Transverse colon (tissue), 4 donors: ENCODE data around the gene PDK2. TPM values are rescaled to one million over a fixed set of nuclear protein-coding genes. Genes with fewer than 3 reads are reported as not detected.
A peak's percentile ranks its signal among the peaks of the same experiment; 100 is the strongest.

Source experiments
- DNase-seq: peaks from one replicate; pipeline ENCODE4 v3.0.0-alpha.2; 2019
- H3K27ac ChIP-seq, 4 donors: fragments of 200-600 bp; sonication (generic); 2 replicates each; pipeline ENCODE4 v1.5.1; 2016 to 2018; ENCODE audit warnings: inconsistent platforms in 4 of 4
- H3K27me3 ChIP-seq: fragments of 200-600 bp; sonication (generic); 2 replicates; pipeline ENCODE4 v1.5.1; 2017; ENCODE audit warnings: inconsistent platforms
- H3K36me3 ChIP-seq, 4 donors: fragments of 200-600 bp; sonication (generic); 2 replicates each; pipeline ENCODE4 v1.5.1; 2017 to 2019; ENCODE audit warnings: inconsistent platforms in 4 of 4
- H3K4me1 ChIP-seq, 4 donors: fragments of 200-600 bp; sonication (generic); 2 replicates each; pipeline ENCODE4 v1.5.1; 2017 to 2020; ENCODE audit warnings: inconsistent platforms in 4 of 4
- H3K4me3 ChIP-seq, 4 donors: fragments of 200-600 bp; sonication (generic); 1 replicate in 1 of 4; 2 replicates in 3 of 4; pipeline versions ENCODE4 v1.5.1 to v1.6.1; 2017 to 2019; ENCODE audit warnings: inconsistent platforms in 4 of 4
- H3K9me3 ChIP-seq, 2 donors: fragments of 200-600 bp; sonication (generic); 2 replicates each; pipeline ENCODE4 v1.5.1; 2017 to 2019; ENCODE audit warnings: inconsistent platforms in 2 of 2
- CTCF ChIP-seq, 5 experiments: fragments of 200-600 bp in 3 of 5; fragments of 450-650 bp in 2 of 5; sonication (generic) in 3 of 5; IDR thresholded peaks; 1 replicate in 2 of 5; 2 replicates in 3 of 5; pipeline ENCODE4 v1.5.1; 2016 to 2017; ENCODE audit warnings: antibody characterized with exemption in 5 of 5, inconsistent platforms in 3 of 5, mild to moderate bottlenecking in 2 of 5, moderate library complexity in 1 of 5
- EP300 ChIP-seq: sonication (generic); formaldehyde crosslinking; IDR thresholded peaks from one replicate; pipeline ENCODE4 v1.6.1; 2017; ENCODE audit warnings: antibody characterized with exemption, low read depth
- POLR2A ChIP-seq: fragments of 450-650 bp; IDR thresholded peaks from one replicate; pipeline ENCODE4 v1.6.1; 2016; ENCODE audit warnings: antibody characterized with exemption, mild to moderate bottlenecking, moderate library complexity
- POLR2AphosphoS5 ChIP-seq, 3 donors: sonication (generic); formaldehyde crosslinking; IDR thresholded peaks; one replicate each; pipeline ENCODE4 v1.6.1; 2016; ENCODE audit warnings: antibody characterized with exemption in 3 of 3
- WGBS, 2 donors: methylation state at CpG; one replicate each; pipeline ENCODE4 v1.1.5; 2018; ENCODE audit warnings: low coverage in 1 of 2; 5-methylcytosine and 5-hydroxymethylcytosine counted together
- in situ Hi-C, 4 donors: fragments of 200-750 bp; cut with MboI; loops; one replicate each; pipeline versions ENCODE4 v1.15.0 to v1.15.1; 2017; ENCODE audit warnings: low sequenced_read_pairs in 3 of 4, low pct_ligation_motif_present in 1 of 4, low pct_unique_long_range_greater_than_20kb in 1 of 4
- intact Hi-C: fragments of 100-400 bp; cut with DNase I; formaldehyde crosslinking; loops from one replicate; pipeline ENCODE4 v1.15.1; 2023; ENCODE audit warnings: low total_unique reads
- total RNA-seq, 4 donors: library from RNA; depleted of rRNA; stranded (reverse); fragments of >200 nt; gene quantifications; one replicate each; pipeline ENCODE4 v1.1.0, GENCODE V29; 2016

The PDK2 gene
- total RNA-seq, 4 donors from 2014 or later = 84.6 to 292 (median 136) TPM

DNA sequence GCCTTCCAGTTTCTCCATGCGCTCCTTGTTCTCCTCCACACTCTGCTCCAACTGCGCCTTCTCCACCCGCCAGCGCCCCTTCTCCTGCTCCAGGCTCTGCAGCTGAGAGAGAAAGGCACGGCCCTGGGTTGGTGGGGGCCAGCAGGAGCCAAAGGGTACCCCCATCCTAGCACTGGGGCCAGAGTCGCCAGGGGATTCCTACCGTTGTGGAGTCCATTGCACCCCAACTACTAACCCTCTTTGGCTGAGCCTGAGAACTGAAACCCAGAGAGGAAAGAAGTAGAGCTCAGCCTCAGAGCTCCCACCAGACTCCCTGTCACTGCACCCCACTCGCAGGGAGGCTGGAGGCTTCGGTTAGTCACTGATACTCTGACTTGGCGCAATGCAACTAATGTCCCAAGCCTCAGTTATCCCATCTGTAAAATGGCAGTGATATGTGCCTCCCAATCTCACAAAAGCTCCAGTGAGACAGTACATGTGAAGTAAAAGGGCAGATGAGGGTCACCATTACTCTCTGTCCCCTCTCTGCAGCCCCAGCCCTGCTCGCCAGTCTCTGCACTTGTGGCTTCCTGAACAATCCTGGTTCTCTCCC is 41.0 kb downstream of the PDK2 start:
- in situ Hi-C loops = no loop called here
- no peak for DNase-seq
- 86 to 94% methylated on average over 1 to 11 of the region's 11 CpGs for WGBS, 2 donors
- TF ChIP-seq POLR2A = no peak
- no peak for TF ChIP-seq POLR2AphosphoS5 (IDR thresholded peaks at IDR 0.05)
- no peak for TF ChIP-seq CTCF (IDR thresholded peaks at IDR 0.05)
- TF ChIP-seq EP300 = no peak
- H3K36me3 ChIP-seq = peaks cover 0 to 46% (median 11%) of the 10 kb centered on the region in 4 donors
- no peaks in the 10 kb centered on the region for H3K9me3 ChIP-seq
- H3K4me3 ChIP-seq = no peak overlapping the region
- H3K27me3 ChIP-seq = no peaks in the 10 kb centered on the region
- intact Hi-C loops = no loop called here
- H3K27ac ChIP-seq = no peak overlapping the region
- peaks cover 0 to 21% (median 10%) of the 10 kb centered on the region in 4 donors for H3K4me1 ChIP-seq

DNA sequence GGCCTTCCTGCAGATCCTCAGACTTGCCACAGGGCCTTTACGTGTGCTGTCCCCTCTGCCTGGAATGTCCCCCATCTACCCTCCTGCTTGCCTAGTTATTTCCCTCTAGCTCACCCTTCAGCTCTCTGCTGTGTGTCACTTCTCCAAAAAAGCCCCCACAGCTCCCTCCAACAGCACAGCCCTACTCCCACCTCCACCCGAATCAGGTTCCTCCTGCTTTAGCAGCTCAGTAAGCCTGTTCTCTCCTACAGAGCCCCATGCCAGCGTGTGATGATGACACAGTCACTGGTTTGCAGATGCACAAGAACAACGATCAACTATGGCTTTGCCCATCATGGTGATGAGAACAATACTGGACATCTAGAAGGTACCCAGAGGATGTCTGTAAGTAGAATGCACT is 41.9 kb downstream of the PDK2 start:
- Histone ChIP-seq H3K9me3 (no peaks in the 10 kb centered on the region), H3K4me3 (no peak overlapping the region), H3K27me3 (no peaks in the 10 kb centered on the region), H3K36me3 (peaks cover 0 to 47% (median 11%) of the 10 kb centered on the region in 4 donors), H3K4me1 (peaks cover 0 to 21% (median 10%) of the 10 kb centered on the region in 4 donors), H3K27ac (no peak overlapping the region)
- intact Hi-C loops = no loop called here
- 86% methylated on average over 4 of the region's 4 CpGs; no CpG with 5 or more reads in 1 of the 2 donors for WGBS, 2 donors
- TF ChIP-seq CTCF (IDR thresholded peaks at IDR 0.05) = no peak
- no peak for TF ChIP-seq EP300
- no peak for TF ChIP-seq POLR2A
- no peak for TF ChIP-seq POLR2AphosphoS5 (IDR thresholded peaks at IDR 0.05)
- no peak for DNase-seq
- in situ Hi-C loops = no loop called here

GRCh38 chr17:50139185-50139783 is 44.1 kb downstream of the PDK2 start:
- intact Hi-C loops = no loop called here
- Histone ChIP-seq H3K9me3 (no peaks in the 10 kb centered on the region), H3K4me3 (no peak overlapping the region), H3K36me3 (peaks cover 0 to 47% (median 11%) of the 10 kb centered on the region in 4 donors), H3K27ac (no peak overlapping the region), H3K27me3 (no peaks in the 10 kb centered on the region), H3K4me1 (peaks cover 0 to 10% (median 2%) of the 10 kb centered on the region in 4 donors)
- TF ChIP-seq CTCF (IDR thresholded peaks at IDR 0.05) (no peak), POLR2AphosphoS5 (IDR thresholded peaks at IDR 0.05) (no peak), EP300 (no peak)
- DNase-seq = no peak
- WGBS, 2 donors = 86% methylated on average over 15 of the region's 15 CpGs; no CpG with 5 or more reads in 1 of the 2 donors
- in situ Hi-C loops = no loop called here

DNA sequence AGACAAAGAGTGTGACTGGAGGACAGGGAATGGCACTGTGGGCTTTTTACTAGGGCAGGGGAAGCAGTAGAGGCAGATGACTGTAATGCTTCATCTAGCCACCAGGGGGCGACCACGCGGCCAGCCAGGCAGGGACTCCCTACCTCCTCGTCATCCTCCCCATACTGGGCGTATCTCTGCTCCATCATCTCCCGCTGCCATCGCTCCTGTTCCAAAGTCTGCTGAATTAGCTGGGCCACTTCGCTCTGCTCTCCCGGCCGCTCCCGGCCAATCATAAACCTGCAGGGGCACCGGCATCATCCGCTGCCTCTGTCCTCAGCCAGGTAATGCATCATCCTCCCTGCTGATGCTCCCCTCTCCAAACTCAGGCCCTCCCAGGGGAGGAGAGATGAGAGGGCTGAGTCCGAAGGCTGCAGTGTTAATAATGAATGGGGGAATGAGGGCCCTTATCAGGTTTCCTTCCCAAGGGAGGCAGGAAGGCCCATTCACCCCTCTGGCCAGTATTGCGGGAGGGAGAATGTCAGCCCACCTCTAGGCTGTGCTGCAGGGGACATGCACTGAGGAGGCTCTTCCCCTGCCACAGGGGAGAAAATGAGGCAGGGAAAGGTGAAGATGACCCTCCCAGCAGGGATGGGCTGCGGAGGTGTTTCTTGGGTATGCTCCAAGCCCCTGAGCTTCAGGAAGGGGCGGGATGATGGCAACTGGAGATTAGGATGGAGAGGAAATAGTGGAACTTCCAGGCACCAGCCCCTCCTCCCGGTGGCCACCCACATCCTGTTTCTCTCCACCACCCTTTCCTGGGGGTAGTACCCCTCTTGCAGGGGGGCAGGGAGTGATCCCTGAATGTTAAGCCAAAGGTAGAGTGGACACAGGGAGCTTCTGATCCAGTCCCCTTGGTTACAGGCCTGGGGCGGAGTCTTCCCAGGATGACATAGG is 45.1 kb downstream of the PDK2 start:
- no peak overlapping the region for H3K4me3 ChIP-seq
- in situ Hi-C loops = no loop called here
- H3K4me1 ChIP-seq = peaks cover 0 to 11% (median 5%) of the 10 kb centered on the region in 4 donors
- TF ChIP-seq POLR2A (no peak), CTCF (IDR thresholded peaks at IDR 0.05) (peak; percentile 95 to 96 (median 95))
- 45% methylated on average over 19 of the region's 19 CpGs; no CpG with 5 or more reads in 1 of the 2 donors for WGBS, 2 donors
- DNase-seq = peak; percentile 85
- peaks cover 0 to 48% (median 11%) of the 10 kb centered on the region in 4 donors for H3K36me3 ChIP-seq
- intact Hi-C loops = no loop called here
- no peaks in the 10 kb centered on the region for H3K27me3 ChIP-seq
- peak overlapping the region in 3 of 4 donors; percentile 25 to 53 (median 44) for H3K27ac ChIP-seq
- H3K9me3 ChIP-seq = no peaks in the 10 kb centered on the region
